Thoracic aorta (tissue), 2 donors: ENCODE measurements around the gene ASIC4. TPM values are rescaled to one million over a fixed set of nuclear protein-coding genes. Genes with fewer than 3 reads are reported as not detected.

Source experiments
- ATAC-seq: fragments of 150-250 bp; one replicate; pipeline ENCODE4 v1.8.0; 2017; ENCODE audit warnings: low read depth; ENCODE audit not compliant: insufficient number of reproducible peaks, low FRiP score
- DNase-seq: peaks from one replicate; pipeline ENCODE4 v3.0.0-alpha.2; 2020; ENCODE audit warnings: low spot score
- H3K27ac ChIP-seq, 2 donors: fragments of 200-600 bp; sonication (generic); 1 replicate in 1 of 2; 2 replicates in 1 of 2; pipeline ENCODE4 v1.5.1; 2016; ENCODE audit warnings: mild to moderate bottlenecking in 2 of 2, moderate library complexity in 2 of 2
- H3K27me3 ChIP-seq: fragments of 200-600 bp; sonication (generic); replicated peaks from 2 replicates; pipeline ENCODE4 v1.6.0; 2016; ENCODE audit warnings: mild to moderate bottlenecking; ENCODE audit not compliant: insufficient read depth
- H3K36me3 ChIP-seq: fragments of 200-600 bp; sonication (generic); one replicate; pipeline ENCODE4 v1.5.1; 2016
- H3K4me1 ChIP-seq, 2 donors: fragments of 200-600 bp; sonication (generic); 1 replicate in 1 of 2; 2 replicates in 1 of 2; pipeline versions ENCODE4 v1.5.1 to v1.6.0; 2016; ENCODE audit warnings: low read depth in 2 of 2, mild to moderate bottlenecking in 1 of 2; ENCODE audit not compliant: control insufficient read depth in 1 of 2
- H3K4me3 ChIP-seq: fragments of 200-600 bp; sonication (generic); 2 replicates; pipeline ENCODE4 v1.5.1; 2016; ENCODE audit warnings: mild to moderate bottlenecking
- H3K9me3 ChIP-seq: fragments of 200-600 bp; sonication (generic); 2 replicates; pipeline ENCODE4 v1.5.1; 2016
- total RNA-seq, 2 donors: library from RNA; depleted of rRNA; stranded (reverse); fragments of >200 nt; gene quantifications; one replicate each; pipeline versions ENCODE4 v1.1.0 to v1.2.3, GENCODE V29; 2016
- TF ChIP-seq, protein P1 (sequence below): fragments of 200-600 bp; sonication (generic); IDR thresholded peaks from one replicate; pipeline ENCODE4 v1.5.1; 2019; ENCODE audit warnings: antibody characterized with exemption

The ASIC4 gene
- total RNA-seq, 2 donors from 2014 or later = 0.41 TPM; not detected in 1

GRCh38 chr2:219494952-219495530 lies 19.2 kb upstream of the ASIC4 start:
- DNase-seq = no peak
- Histone ChIP-seq H3K27me3 (no peaks in the 10 kb centered on the region), H3K4me3 (no peak overlapping the region), H3K9me3 (no peaks in the 10 kb centered on the region), H3K27ac (peak overlapping the region; percentile 93 to 95), H3K4me1 (peaks cover 21 to 45% of the 10 kb centered on the region in 2 donors), H3K36me3 (peaks cover 23% of the 10 kb centered on the region)
- TF ChIP-seq, protein P1, sequence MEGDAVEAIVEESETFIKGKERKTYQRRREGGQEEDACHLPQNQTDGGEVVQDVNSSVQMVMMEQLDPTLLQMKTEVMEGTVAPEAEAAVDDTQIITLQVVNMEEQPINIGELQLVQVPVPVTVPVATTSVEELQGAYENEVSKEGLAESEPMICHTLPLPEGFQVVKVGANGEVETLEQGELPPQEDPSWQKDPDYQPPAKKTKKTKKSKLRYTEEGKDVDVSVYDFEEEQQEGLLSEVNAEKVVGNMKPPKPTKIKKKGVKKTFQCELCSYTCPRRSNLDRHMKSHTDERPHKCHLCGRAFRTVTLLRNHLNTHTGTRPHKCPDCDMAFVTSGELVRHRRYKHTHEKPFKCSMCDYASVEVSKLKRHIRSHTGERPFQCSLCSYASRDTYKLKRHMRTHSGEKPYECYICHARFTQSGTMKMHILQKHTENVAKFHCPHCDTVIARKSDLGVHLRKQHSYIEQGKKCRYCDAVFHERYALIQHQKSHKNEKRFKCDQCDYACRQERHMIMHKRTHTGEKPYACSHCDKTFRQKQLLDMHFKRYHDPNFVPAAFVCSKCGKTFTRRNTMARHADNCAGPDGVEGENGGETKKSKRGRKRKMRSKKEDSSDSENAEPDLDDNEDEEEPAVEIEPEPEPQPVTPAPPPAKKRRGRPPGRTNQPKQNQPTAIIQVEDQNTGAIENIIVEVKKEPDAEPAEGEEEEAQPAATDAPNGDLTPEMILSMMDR = no peak
- no peak for ATAC-seq

DNA sequence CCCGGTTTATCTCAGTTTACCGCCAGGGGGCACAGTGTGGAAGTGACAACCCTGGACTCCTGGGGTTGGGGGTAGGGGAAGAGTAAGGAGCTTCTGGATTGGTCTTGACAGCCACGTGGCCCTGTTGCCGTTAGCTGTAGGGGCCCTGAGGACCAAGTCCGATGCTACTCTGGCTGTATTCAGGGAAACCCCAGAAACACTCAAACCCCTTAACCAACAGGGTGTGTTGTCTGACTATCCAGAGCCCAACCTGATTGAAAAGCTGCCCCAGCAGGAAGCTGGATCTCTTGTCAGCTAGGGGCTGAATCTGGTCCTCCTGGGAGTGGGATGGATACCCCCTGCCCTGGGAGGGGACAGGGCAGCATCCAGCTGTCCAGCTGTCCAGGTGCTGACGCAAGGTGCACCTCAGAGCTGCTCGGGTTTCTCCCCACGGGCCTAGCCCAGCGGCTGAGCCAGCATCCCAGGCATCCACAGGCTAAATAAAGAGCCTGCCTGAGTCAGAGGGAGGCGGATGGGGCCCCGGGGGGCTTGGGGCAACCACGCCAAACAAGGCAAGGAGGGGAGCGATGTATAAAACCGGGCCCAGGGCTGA lies 18.7 kb upstream of the ASIC4 start:
- Histone ChIP-seq H3K9me3 (no peaks in the 10 kb centered on the region), H3K4me1 (peaks cover 21 to 50% of the 10 kb centered on the region in 2 donors), H3K27me3 (no peaks in the 10 kb centered on the region), H3K36me3 (peaks cover 17% of the 10 kb centered on the region), H3K27ac (peak overlapping the region; percentile 93 to 95), H3K4me3 (no peak overlapping the region)
- ATAC-seq (no peak), DNase-seq (no peak)
- TF ChIP-seq, protein P1 = peak; percentile 69

GRCh38 chr2:219496247-219496824 lies 17.9 kb upstream of the ASIC4 start:
- H3K27ac ChIP-seq = peak overlapping the region; percentile 93 to 95
- peaks cover 21 to 50% of the 10 kb centered on the region in 2 donors for H3K4me1 ChIP-seq
- H3K27me3 ChIP-seq = no peaks in the 10 kb centered on the region
- TF ChIP-seq, protein P1 = no peak
- no peaks in the 10 kb centered on the region for H3K9me3 ChIP-seq
- ATAC-seq (no peak), DNase-seq (no peak)
- H3K4me3 ChIP-seq = peak overlapping the region; percentile 84
- peaks cover 14% of the 10 kb centered on the region for H3K36me3 ChIP-seq

GRCh38 chr2:219496825-219497494 lies 17.3 kb upstream of the ASIC4 start:
- H3K4me1 ChIP-seq = peaks cover 21 to 50% of the 10 kb centered on the region in 2 donors
- DNase-seq (no peak), ATAC-seq (no peak)
- no peaks in the 10 kb centered on the region for H3K9me3 ChIP-seq
- TF ChIP-seq, protein P1 = no peak
- H3K36me3 ChIP-seq = peaks cover 13% of the 10 kb centered on the region
- H3K27ac ChIP-seq = peak overlapping the region; percentile 93 to 95
- peak overlapping the region; percentile 84 for H3K4me3 ChIP-seq
- no peaks in the 10 kb centered on the region for H3K27me3 ChIP-seq
